Neural cell (in vitro differentiated cells): ENCODE measurements around the gene PPP1R15B. TPM values are rescaled to one million over a fixed set of nuclear protein-coding genes. Genes with fewer than 3 reads are reported as not detected.

ENCODE experiments used
- H2AFZ ChIP-seq: fragments of 200-600, 300-800 bp; sonication (generic), shearing (Covaris generic); 2 replicates; pipeline ENCODE4 v1.6.0; 2014; ENCODE audit warnings: low read depth, mild to moderate bottlenecking, antibody characterized with exemption, low read length, moderate library complexity
- H3F3A ChIP-seq: fragments of 200-600 bp; shearing (Covaris generic); 2 replicates; pipeline ENCODE4 v1.6.1; 2016; ENCODE audit warnings: mild to moderate bottlenecking, moderate library complexity, mixed read lengths, antibody characterized with exemption, low read length; ENCODE audit not compliant: insufficient read depth, poor library complexity, severe bottlenecking
- H3K27ac ChIP-seq: fragments of 200-600, 300-800 bp; sonication (generic), shearing (Covaris generic); 2 replicates; pipeline ENCODE4 v1.5.1; 2014; ENCODE audit warnings: mild to moderate bottlenecking, low read length, moderate library complexity
- H3K27me3 ChIP-seq: fragments of 300-800, 200-600 bp; sonication (generic), shearing (Covaris generic); 2 replicates; pipeline ENCODE4 v1.6.0; 2014; ENCODE audit warnings: mild to moderate bottlenecking, low read depth, low read length, moderate library complexity; ENCODE audit not compliant: insufficient read depth
- H3K36me3 ChIP-seq: fragments of 300-800, 200-600 bp; sonication (generic), shearing (Covaris generic); 2 replicates; pipeline ENCODE4 v1.5.1; 2014; ENCODE audit warnings: mild to moderate bottlenecking, antibody characterized with exemption, low read length, moderate library complexity; ENCODE audit not compliant: insufficient read depth
- H3K4me2 ChIP-seq: fragments of 300-800, 200-600 bp; sonication (generic), shearing (Covaris generic); 2 replicates; pipeline ENCODE4 v1.6.0; 2014; ENCODE audit warnings: mild to moderate bottlenecking, low read length
- H3K4me3 ChIP-seq: fragments of 300-800, 200-600 bp; sonication (generic), shearing (Covaris generic); 2 replicates; pipeline ENCODE4 v1.5.1; 2014; ENCODE audit warnings: mild to moderate bottlenecking, low read length, moderate library complexity
- H3K79me2 ChIP-seq: fragments of 200-600 bp; shearing (Covaris generic); replicated peaks from 2 replicates; pipeline ENCODE4 v1.6.0; 2014; ENCODE audit warnings: mild to moderate bottlenecking, low read length, moderate library complexity; ENCODE audit not compliant: insufficient read depth
- H3K9ac ChIP-seq: fragments of 300-800, 200-600 bp; sonication (generic), shearing (Covaris generic); 2 replicates; pipeline ENCODE4 v1.6.1; 2016; ENCODE audit warnings: mild to moderate bottlenecking, low read length, mixed read lengths
- H3K9me2 ChIP-seq: fragments of 200-600 bp; shearing (Covaris generic); 2 replicates; pipeline ENCODE4 v1.6.1; 2016; ENCODE audit warnings: mild to moderate bottlenecking, low read length, mixed read lengths; ENCODE audit not compliant: insufficient read depth
- H3K9me3 ChIP-seq: fragments of 200-600, 300-800 bp; sonication (generic), shearing (Covaris generic); 2 replicates; pipeline ENCODE4 v1.6.1; 2016; ENCODE audit warnings: mild to moderate bottlenecking, mixed run types, low read length, moderate library complexity, mixed read lengths
- H4K20me1 ChIP-seq: fragments of 200-600 bp; shearing (Covaris generic); 2 replicates; pipeline ENCODE4 v1.6.1; 2016; ENCODE audit warnings: mild to moderate bottlenecking, mixed run types; ENCODE audit not compliant: insufficient read depth
- EP300 ChIP-seq: fragments of 450-650 bp; conservative IDR thresholded peaks from 2 replicates; pipeline ENCODE4 v1.6.1; 2014; ENCODE audit warnings: antibody characterized with exemption, mild to moderate bottlenecking, moderate library complexity; ENCODE audit not compliant: poor library complexity, severe bottlenecking
- EZH2 ChIP-seq: fragments of 200-600, 300-800 bp; shearing (Covaris generic), sonication (generic); IDR thresholded peaks from 2 replicates; pipeline ENCODE4 v1.6.1; 2014; ENCODE audit warnings: antibody characterized with exemption, low read length, borderline replicate concordance, mild to moderate bottlenecking; ENCODE audit not compliant: insufficient read depth, poor library complexity, severe bottlenecking
- POLR2AphosphoS5 ChIP-seq: IDR thresholded peaks from 2 replicates; pipeline ENCODE4 v1.6.1; 2012
- SMC3 ChIP-seq: fragments of 450-650 bp; conservative IDR thresholded peaks from 2 replicates; pipeline ENCODE4 v1.6.1; 2014; ENCODE audit warnings: antibody characterized with exemption, mild to moderate bottlenecking, moderate library complexity; ENCODE audit not compliant: poor library complexity
- TAF1 ChIP-seq: IDR thresholded peaks from 2 replicates; pipeline ENCODE4 v1.6.1; 2012; ENCODE audit warnings: low read depth
- polyA plus RNA-seq: library from polyadenylated mRNA; depleted of rRNA; stranded (reverse); fragments of >200 nt; gene quantifications from 2 replicates; pipeline ENCODE4 v1.2.3, GENCODE V29; 2014
- TF ChIP-seq, protein P1 (sequence below): IDR thresholded peaks from 2 replicates; pipeline ENCODE4 v1.6.1; 2012; ENCODE audit warnings: borderline replicate concordance
- TF ChIP-seq, protein P2 (sequence below): fragments of 450-650 bp; IDR thresholded peaks from 2 replicates; pipeline ENCODE4 v1.5.1; 2014; ENCODE audit warnings: antibody characterized with exemption, mild to moderate bottlenecking, moderate library complexity; ENCODE audit not compliant: poor library complexity, severe bottlenecking

Gene PPP1R15B
- polyA plus RNA-seq, 1 donor from 2014 or later, result 30.1 TPM

DNA sequence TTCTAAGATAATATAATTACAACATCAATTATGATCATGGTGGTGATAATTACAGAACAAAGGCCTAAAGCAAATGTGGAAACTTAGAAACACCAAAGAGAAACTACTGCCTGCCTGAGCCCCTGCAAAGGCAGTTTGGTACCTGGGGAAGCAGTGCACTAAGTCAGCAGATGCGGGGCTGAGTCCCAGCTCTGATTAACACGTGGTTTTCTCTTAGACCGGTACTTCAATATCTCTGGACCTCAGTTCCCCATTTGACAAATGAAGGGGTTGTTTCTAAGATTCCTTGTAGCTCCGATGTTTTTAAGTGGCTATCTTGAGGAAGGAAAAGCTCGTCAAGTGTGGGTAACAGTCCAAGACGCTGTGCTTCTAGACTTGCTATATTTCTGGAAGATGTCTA is 35.2 kb downstream of the PPP1R15B start:
- H3K27ac ChIP-seq, result no peak overlapping the region

DNA sequence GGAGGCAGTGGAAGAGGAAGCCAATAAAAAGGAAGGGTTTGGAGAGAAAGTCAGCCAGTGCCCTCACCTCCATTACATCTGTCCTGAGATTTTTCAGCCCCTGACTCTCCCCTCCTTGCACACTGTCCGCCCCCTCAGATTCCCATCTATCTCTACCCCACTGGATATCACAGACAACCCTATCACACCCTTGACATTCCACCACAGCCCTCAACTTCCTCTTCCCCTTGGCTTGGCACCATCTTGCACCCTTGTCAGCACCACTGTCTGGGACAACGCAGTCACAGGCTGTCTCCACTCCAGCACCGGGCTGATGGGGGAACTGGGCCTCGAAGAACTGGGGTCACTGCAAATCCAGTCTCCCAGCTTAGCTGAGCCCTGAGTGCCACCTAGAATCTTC is 37.7 kb downstream of the PPP1R15B start:
- Histone ChIP-seq H3K9ac (no peak overlapping the region), H2AFZ (no peak overlapping the region), H3K9me2 (no peaks in the 10 kb centered on the region), H3K79me2 (no peaks in the 10 kb centered on the region), H3K4me2 (no peak overlapping the region), H3K27me3 (peaks cover 70% of the 10 kb centered on the region), H3K4me3 (no peak overlapping the region), H3F3A (no peaks in the 10 kb centered on the region), H3K9me3 (no peaks in the 10 kb centered on the region), H4K20me1 (no peaks in the 10 kb centered on the region), H3K27ac (no peak overlapping the region), H3K36me3 (no peaks in the 10 kb centered on the region)
- TF ChIP-seq EP300 (no peak), EZH2 (no peak), TAF1 (no peak)

More for the DNA sequence above, 35.2 kb downstream of the PPP1R15B start:
- no peak overlapping the region for H3K9ac ChIP-seq
- H3K4me2 ChIP-seq, result no peak overlapping the region
- TF ChIP-seq, protein P1, sequence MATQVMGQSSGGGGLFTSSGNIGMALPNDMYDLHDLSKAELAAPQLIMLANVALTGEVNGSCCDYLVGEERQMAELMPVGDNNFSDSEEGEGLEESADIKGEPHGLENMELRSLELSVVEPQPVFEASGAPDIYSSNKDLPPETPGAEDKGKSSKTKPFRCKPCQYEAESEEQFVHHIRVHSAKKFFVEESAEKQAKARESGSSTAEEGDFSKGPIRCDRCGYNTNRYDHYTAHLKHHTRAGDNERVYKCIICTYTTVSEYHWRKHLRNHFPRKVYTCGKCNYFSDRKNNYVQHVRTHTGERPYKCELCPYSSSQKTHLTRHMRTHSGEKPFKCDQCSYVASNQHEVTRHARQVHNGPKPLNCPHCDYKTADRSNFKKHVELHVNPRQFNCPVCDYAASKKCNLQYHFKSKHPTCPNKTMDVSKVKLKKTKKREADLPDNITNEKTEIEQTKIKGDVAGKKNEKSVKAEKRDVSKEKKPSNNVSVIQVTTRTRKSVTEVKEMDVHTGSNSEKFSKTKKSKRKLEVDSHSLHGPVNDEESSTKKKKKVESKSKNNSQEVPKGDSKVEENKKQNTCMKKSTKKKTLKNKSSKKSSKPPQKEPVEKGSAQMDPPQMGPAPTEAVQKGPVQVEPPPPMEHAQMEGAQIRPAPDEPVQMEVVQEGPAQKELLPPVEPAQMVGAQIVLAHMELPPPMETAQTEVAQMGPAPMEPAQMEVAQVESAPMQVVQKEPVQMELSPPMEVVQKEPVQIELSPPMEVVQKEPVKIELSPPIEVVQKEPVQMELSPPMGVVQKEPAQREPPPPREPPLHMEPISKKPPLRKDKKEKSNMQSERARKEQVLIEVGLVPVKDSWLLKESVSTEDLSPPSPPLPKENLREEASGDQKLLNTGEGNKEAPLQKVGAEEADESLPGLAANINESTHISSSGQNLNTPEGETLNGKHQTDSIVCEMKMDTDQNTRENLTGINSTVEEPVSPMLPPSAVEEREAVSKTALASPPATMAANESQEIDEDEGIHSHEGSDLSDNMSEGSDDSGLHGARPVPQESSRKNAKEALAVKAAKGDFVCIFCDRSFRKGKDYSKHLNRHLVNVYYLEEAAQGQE, result no peak
- TF ChIP-seq SMC3 (no peak), EP300 (no peak)
- H3F3A ChIP-seq, result no peaks in the 10 kb centered on the region
- H3K9me2 ChIP-seq, result no peaks in the 10 kb centered on the region
- H3K36me3 ChIP-seq, result no peaks in the 10 kb centered on the region
- H3K27me3 ChIP-seq, result peaks cover 92% of the 10 kb centered on the region
- no peak overlapping the region for H3K4me3 ChIP-seq
- no peaks in the 10 kb centered on the region for H4K20me1 ChIP-seq
- H3K9me3 ChIP-seq, result no peaks in the 10 kb centered on the region
- H3K79me2 ChIP-seq, result no peaks in the 10 kb centered on the region
- no peak overlapping the region for H2AFZ ChIP-seq

DNA sequence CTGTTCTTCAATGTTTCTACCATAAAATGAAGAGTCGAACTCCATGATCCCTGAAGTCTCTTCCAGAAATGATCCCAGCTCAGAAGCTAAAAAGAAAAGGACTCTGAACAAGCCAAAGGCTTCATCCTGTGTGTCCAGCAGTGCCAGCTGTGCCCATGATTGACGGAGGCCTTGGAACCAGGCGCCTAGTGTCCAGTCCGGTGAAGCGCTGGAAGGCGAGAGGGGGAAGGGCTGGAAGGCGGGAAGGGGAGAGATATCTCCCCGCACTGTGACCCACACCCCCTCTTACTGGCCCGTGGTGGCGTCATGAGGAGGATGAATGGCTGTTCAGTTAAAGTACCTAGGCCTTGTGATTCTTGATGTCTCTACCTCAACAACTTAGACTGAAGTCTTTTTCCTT is 41.4 kb downstream of the PPP1R15B start:
- H3K4me3 ChIP-seq, result no peak overlapping the region

More for the DNA sequence above, 41.4 kb downstream of the PPP1R15B start:
- no peak overlapping the region for H3K9ac ChIP-seq
- no peaks in the 10 kb centered on the region for H3K79me2 ChIP-seq
- H3K27ac ChIP-seq, result no peak overlapping the region
- H3F3A ChIP-seq, result no peaks in the 10 kb centered on the region
- H2AFZ ChIP-seq, result no peak overlapping the region
- H4K20me1 ChIP-seq, result no peaks in the 10 kb centered on the region
- peaks cover 49% of the 10 kb centered on the region for H3K27me3 ChIP-seq
- TF ChIP-seq, protein P1, result no peak
- TF ChIP-seq EP300, result no peak
- no peak for TF ChIP-seq POLR2AphosphoS5
- no peak for TF ChIP-seq TAF1
- TF ChIP-seq SMC3, result no peak
- TF ChIP-seq, protein P2, sequence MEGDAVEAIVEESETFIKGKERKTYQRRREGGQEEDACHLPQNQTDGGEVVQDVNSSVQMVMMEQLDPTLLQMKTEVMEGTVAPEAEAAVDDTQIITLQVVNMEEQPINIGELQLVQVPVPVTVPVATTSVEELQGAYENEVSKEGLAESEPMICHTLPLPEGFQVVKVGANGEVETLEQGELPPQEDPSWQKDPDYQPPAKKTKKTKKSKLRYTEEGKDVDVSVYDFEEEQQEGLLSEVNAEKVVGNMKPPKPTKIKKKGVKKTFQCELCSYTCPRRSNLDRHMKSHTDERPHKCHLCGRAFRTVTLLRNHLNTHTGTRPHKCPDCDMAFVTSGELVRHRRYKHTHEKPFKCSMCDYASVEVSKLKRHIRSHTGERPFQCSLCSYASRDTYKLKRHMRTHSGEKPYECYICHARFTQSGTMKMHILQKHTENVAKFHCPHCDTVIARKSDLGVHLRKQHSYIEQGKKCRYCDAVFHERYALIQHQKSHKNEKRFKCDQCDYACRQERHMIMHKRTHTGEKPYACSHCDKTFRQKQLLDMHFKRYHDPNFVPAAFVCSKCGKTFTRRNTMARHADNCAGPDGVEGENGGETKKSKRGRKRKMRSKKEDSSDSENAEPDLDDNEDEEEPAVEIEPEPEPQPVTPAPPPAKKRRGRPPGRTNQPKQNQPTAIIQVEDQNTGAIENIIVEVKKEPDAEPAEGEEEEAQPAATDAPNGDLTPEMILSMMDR, result no peak
- no peaks in the 10 kb centered on the region for H3K9me2 ChIP-seq
- no peaks in the 10 kb centered on the region for H3K36me3 ChIP-seq
- H3K9me3 ChIP-seq, result no peaks in the 10 kb centered on the region
- H3K4me2 ChIP-seq, result no peak overlapping the region
